GM19324 (cell line): ENCODE measurements around the gene LMOD2.
"Not testable (repeated sequence)": the region's sequence is repeated elsewhere in the genome, so short reads cannot be mapped to it uniquely, and the experiment has no call there.

Source experiments
- ATAC-seq: cut with Tn5 transposase; IDR thresholded peaks from one replicate; pipeline ENCODE4 v1.9.1; 2021; ENCODE audit warnings: mild to moderate bottlenecking, moderate library complexity; ENCODE audit not compliant: unreplicated experiment, low FRiP score

The LMOD2 gene

GRCh38 chr7:123655614-123656013 lies at the start of gene LMOD2:
LMOD2 (plus strand) TSS chr7:123655866; CDS start chr7:123655964, 98 bp downstream.
- ATAC-seq: no peak

- ATAC-seq: no peak
Observed at GRCh38 chr7:123607423-123607975, 48.2 kb upstream of the LMOD2 start.

- no peak for ATAC-seq
Observed at GRCh38 chr7:123608991-123609882, 46.4 kb upstream of the LMOD2 start.

- no peak for ATAC-seq
Observed at GRCh38 chr7:123609883-123610239, 45.8 kb upstream of the LMOD2 start.

GRCh38 chr7:123612024-123612423 lies 43.6 kb upstream of the LMOD2 start:
- no peak for ATAC-seq

GRCh38 chr7:123615344-123615743 lies 40.3 kb upstream of the LMOD2 start:
- ATAC-seq: no peak

- ATAC-seq: no peak
Observed at GRCh38 chr7:123616223-123616622, 39.4 kb upstream of the LMOD2 start.

GRCh38 chr7:123621707-123622106 lies 34.0 kb upstream of the LMOD2 start:
- no peak for ATAC-seq

- ATAC-seq: no peak
Observed at GRCh38 chr7:123622660-123623386, 32.8 kb upstream of the LMOD2 start.

GRCh38 chr7:123624527-123625183 lies 31.0 kb upstream of the LMOD2 start:
- peak; percentile 86 for ATAC-seq

- ATAC-seq: no peak
Observed at GRCh38 chr7:123625254-123625653, 30.4 kb upstream of the LMOD2 start.

GRCh38 chr7:123627851-123628250 lies 27.8 kb upstream of the LMOD2 start:
- no peak for ATAC-seq

GRCh38 chr7:123628829-123629228 lies 26.8 kb upstream of the LMOD2 start:
- ATAC-seq: no peak

- ATAC-seq: no peak
Observed at GRCh38 chr7:123629281-123629680, 26.4 kb upstream of the LMOD2 start.

- ATAC-seq: no peak
Observed at GRCh38 chr7:123632808-123633207, 22.9 kb upstream of the LMOD2 start.

- no peak for ATAC-seq
Observed at GRCh38 chr7:123633553-123633952, 22.1 kb upstream of the LMOD2 start.

- not testable (repeated sequence) for ATAC-seq
Observed at GRCh38 chr7:123634011-123634573, 21.6 kb upstream of the LMOD2 start.

GRCh38 chr7:123635551-123636359 lies 19.9 kb upstream of the LMOD2 start:
- ATAC-seq: no peak

GRCh38 chr7:123637203-123637602 lies 18.5 kb upstream of the LMOD2 start:
- no peak for ATAC-seq

- ATAC-seq: no peak
Observed at GRCh38 chr7:123637878-123638277, 17.8 kb upstream of the LMOD2 start.
